Liver (tissue), 3 donors: ENCODE measurements around the gene KCTD3.

Experiments used
- EGR1 ChIP-seq, 2 donors: IDR thresholded peaks; 2 replicates each; pipeline ENCODE4 v1.6.1; 2016 to 2018; ENCODE audit warnings: antibody characterized with exemption in 2 of 2, low read depth in 2 of 2
- GABPA ChIP-seq, 2 donors: IDR thresholded peaks in 1 of 2; conservative IDR thresholded peaks in 1 of 2; 2 replicates each; pipeline ENCODE4 v1.6.1; 2016; ENCODE audit warnings: antibody characterized with exemption in 2 of 2, mild to moderate bottlenecking in 1 of 2, moderate library complexity in 1 of 2
- HNF4A ChIP-seq, 2 donors: conservative IDR thresholded peaks; 2 replicates each; pipeline ENCODE4 v1.6.1; 2016; ENCODE audit warnings: antibody characterized with exemption in 2 of 2, mild to moderate bottlenecking in 2 of 2
- JUND ChIP-seq, 2 donors: IDR thresholded peaks; 2 replicates each; pipeline ENCODE4 v1.6.1; 2016; ENCODE audit warnings: antibody characterized with exemption in 2 of 2
- NR2F2 ChIP-seq: IDR thresholded peaks from 2 replicates; pipeline ENCODE4 v1.6.1; 2016; ENCODE audit warnings: antibody characterized with exemption
- RAD21 ChIP-seq, 2 donors: IDR thresholded peaks; 2 replicates each; pipeline ENCODE4 v1.6.1; 2016; ENCODE audit warnings: antibody characterized with exemption in 2 of 2, mild to moderate bottlenecking in 2 of 2
- SP1 ChIP-seq: IDR thresholded peaks from 2 replicates; pipeline ENCODE4 v1.6.1; 2018; ENCODE audit warnings: antibody characterized with exemption, mild to moderate bottlenecking
- TAF1 ChIP-seq: conservative IDR thresholded peaks from 2 replicates; pipeline ENCODE4 v1.6.1; 2016; ENCODE audit warnings: antibody characterized with exemption, mild to moderate bottlenecking
- YY1 ChIP-seq: IDR thresholded peaks from 2 replicates; pipeline ENCODE4 v1.6.1; 2016; ENCODE audit warnings: antibody characterized with exemption, mild to moderate bottlenecking
- TF ChIP-seq, protein P1 (sequence below): fragments of 150-350 bp; IDR thresholded peaks from 2 replicates; pipeline ENCODE4 v1.5.1; 2017; ENCODE audit warnings: improper control_type of control experiment, low read depth, low read length; ENCODE audit not compliant: missing input control
- TF ChIP-seq, protein P2 (sequence below): IDR thresholded peaks from 2 replicates; pipeline ENCODE4 v1.6.1; 2016; ENCODE audit warnings: antibody characterized with exemption, mild to moderate bottlenecking
- TF ChIP-seq, protein P3 (sequence below): IDR thresholded peaks from 2 replicates; pipeline ENCODE4 v1.6.1; 2016; ENCODE audit warnings: antibody characterized with exemption
- TF ChIP-seq, protein P4 (sequence below): IDR thresholded peaks from 2 replicates; pipeline ENCODE4 v1.6.1; 2016; ENCODE audit warnings: antibody characterized with exemption
- TF ChIP-seq, protein P5 (sequence below): IDR thresholded peaks from 2 replicates; pipeline ENCODE4 v1.6.1; 2016; ENCODE audit warnings: antibody characterized with exemption
- donor health status: healthy.
- donor health status: healthy.

DNA sequence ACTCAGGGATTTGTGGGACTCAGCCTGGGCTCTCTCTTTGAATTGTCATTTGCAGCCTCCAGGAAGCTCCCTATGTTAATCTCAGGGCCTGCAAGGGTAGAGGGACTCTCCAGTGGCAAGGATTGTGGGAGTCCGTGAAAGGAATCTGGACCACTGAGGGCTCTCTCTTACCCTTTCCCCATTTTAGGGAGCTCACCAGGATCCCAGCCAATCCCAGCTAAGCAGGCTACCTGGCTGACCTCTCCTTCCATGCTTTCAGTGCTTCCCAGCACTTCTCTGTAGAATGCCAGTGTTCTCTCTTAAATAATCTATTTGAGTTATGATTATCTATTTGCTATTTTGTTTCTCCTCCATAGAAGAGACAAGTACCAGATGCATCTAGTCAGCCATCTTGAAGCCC is 9.6 kb upstream of the KCTD3 start:
- TF ChIP-seq, protein P1, sequence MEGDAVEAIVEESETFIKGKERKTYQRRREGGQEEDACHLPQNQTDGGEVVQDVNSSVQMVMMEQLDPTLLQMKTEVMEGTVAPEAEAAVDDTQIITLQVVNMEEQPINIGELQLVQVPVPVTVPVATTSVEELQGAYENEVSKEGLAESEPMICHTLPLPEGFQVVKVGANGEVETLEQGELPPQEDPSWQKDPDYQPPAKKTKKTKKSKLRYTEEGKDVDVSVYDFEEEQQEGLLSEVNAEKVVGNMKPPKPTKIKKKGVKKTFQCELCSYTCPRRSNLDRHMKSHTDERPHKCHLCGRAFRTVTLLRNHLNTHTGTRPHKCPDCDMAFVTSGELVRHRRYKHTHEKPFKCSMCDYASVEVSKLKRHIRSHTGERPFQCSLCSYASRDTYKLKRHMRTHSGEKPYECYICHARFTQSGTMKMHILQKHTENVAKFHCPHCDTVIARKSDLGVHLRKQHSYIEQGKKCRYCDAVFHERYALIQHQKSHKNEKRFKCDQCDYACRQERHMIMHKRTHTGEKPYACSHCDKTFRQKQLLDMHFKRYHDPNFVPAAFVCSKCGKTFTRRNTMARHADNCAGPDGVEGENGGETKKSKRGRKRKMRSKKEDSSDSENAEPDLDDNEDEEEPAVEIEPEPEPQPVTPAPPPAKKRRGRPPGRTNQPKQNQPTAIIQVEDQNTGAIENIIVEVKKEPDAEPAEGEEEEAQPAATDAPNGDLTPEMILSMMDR, result no peak
- TF ChIP-seq, protein P2, sequence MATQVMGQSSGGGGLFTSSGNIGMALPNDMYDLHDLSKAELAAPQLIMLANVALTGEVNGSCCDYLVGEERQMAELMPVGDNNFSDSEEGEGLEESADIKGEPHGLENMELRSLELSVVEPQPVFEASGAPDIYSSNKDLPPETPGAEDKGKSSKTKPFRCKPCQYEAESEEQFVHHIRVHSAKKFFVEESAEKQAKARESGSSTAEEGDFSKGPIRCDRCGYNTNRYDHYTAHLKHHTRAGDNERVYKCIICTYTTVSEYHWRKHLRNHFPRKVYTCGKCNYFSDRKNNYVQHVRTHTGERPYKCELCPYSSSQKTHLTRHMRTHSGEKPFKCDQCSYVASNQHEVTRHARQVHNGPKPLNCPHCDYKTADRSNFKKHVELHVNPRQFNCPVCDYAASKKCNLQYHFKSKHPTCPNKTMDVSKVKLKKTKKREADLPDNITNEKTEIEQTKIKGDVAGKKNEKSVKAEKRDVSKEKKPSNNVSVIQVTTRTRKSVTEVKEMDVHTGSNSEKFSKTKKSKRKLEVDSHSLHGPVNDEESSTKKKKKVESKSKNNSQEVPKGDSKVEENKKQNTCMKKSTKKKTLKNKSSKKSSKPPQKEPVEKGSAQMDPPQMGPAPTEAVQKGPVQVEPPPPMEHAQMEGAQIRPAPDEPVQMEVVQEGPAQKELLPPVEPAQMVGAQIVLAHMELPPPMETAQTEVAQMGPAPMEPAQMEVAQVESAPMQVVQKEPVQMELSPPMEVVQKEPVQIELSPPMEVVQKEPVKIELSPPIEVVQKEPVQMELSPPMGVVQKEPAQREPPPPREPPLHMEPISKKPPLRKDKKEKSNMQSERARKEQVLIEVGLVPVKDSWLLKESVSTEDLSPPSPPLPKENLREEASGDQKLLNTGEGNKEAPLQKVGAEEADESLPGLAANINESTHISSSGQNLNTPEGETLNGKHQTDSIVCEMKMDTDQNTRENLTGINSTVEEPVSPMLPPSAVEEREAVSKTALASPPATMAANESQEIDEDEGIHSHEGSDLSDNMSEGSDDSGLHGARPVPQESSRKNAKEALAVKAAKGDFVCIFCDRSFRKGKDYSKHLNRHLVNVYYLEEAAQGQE, result no peak
- TF ChIP-seq TAF1 (no peak), EGR1 (IDR thresholded peaks at IDR 0.05; ENCODE audit: low read depth in 2 of 2) (no peak), JUND (IDR thresholded peaks at IDR 0.05) (no peak), SP1 (no peak), GABPA (IDR thresholded peaks at IDR 0.05 in 1 of 2, conservative IDR thresholded peaks at IDR 0.05 in 1 of 2) (no peak), YY1 (no peak), RAD21 (IDR thresholded peaks at IDR 0.05) (no peak), NR2F2 (no peak), HNF4A (conservative IDR thresholded peaks at IDR 0.05) (no peak)
- TF ChIP-seq, protein P3, sequence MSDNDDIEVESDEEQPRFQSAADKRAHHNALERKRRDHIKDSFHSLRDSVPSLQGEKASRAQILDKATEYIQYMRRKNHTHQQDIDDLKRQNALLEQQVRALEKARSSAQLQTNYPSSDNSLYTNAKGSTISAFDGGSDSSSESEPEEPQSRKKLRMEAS, result no peak
- TF ChIP-seq, protein P4, sequence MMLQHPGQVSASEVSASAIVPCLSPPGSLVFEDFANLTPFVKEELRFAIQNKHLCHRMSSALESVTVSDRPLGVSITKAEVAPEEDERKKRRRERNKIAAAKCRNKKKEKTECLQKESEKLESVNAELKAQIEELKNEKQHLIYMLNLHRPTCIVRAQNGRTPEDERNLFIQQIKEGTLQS, result no peak
- TF ChIP-seq, protein P5, sequence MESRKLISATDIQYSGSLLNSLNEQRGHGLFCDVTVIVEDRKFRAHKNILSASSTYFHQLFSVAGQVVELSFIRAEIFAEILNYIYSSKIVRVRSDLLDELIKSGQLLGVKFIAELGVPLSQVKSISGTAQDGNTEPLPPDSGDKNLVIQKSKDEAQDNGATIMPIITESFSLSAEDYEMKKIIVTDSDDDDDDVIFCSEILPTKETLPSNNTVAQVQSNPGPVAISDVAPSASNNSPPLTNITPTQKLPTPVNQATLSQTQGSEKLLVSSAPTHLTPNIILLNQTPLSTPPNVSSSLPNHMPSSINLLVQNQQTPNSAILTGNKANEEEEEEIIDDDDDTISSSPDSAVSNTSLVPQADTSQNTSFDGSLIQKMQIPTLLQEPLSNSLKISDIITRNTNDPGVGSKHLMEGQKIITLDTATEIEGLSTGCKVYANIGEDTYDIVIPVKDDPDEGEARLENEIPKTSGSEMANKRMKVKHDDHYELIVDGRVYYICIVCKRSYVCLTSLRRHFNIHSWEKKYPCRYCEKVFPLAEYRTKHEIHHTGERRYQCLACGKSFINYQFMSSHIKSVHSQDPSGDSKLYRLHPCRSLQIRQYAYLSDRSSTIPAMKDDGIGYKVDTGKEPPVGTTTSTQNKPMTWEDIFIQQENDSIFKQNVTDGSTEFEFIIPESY, result no peak
